Stimulated activated CD4-positive, alpha-beta T cell treated with anti-CD3 and anti-CD28 coated beads, Interleukin-4, amount 100 ng/mL, for 48 hours (primary cell): ENCODE measurements around the gene PPP1R12C.

Source experiments
- DNase-seq, 2 donors: peaks; one replicate each; pipeline ENCODE4 v3.0.0-alpha.2; 2020; ENCODE audit warnings: low read depth in 2 of 2

PPP1R12C gene

DNA sequence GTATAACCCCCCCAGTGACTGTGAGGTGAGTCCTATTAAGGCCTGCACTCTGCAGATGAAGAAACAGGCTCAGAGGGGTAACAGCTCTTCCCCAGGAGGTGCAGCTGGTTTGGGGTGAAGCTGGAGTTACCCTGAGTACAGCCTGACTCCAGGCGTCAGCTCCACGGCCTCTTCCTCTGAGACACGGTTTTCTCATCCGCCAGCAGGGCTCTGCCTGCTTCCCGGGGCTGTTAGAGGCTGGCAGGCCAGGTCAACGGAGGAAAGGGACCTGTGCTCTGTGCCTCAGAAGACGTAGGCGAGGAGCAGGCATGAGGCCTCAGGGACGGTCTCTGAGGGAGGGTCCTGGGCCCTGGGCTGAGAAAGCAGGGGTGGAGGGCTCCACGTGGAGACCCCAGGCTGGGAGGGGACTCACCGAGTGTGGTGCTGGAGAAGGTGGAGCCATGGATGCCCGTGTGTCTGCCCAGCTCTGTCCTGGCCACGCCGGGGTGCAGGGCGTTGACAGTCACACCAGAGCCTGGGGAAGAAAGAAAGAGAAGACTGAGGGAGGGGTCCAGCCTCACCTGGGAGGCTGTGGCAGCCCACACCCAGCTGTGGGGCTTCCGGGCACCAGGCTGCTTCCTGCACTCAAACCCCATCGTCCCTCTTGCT, 70.3 kb downstream of the PPP1R12C start:
- no peak for DNase-seq

- DNase-seq: no peak
Observed at GRCh38 chr19:55044771-55045716, 72.4 kb downstream of the PPP1R12C start.

- no peak for DNase-seq
Observed at GRCh38 chr19:55044286-55044685, 73.2 kb downstream of the PPP1R12C start.

- DNase-seq: no peak
Observed at GRCh38 chr19:55042688-55043087, 74.7 kb downstream of the PPP1R12C start.

GRCh38 chr19:55042344-55042678, 75.1 kb downstream of the PPP1R12C start:
- no peak for DNase-seq

DNA sequence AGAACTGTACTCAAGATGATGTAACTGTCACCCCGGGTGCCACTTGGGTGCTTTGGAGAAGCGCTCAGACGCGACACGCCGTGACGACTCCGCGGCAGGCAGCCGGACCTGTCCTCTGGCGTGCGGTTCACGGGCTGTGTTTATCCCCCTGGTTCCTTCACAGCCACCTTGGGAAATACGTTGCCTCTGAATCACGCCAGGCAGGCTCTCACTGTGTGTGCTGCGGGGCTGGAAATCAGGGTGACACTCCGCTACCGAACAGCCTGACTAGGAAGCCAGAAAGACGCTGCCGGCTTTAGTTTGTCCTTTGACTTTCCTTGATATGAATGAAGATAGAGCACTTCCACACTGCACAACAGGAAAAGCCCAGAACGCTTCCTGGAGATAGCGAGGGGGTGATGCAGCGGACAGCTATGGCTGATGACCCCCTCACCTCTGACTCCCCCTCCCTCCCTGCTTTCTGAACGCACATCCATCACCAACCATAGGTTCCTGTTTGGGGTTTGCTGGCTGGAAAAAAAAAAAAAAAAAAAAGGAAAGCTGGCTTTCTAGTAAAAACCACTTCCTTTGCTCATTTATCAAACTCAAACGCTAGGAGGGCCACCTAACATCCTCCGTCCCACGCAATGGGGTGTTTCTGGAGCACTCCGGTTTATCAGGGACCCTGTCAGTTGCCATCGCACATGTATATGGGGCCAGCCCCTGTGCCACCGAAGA, 75.7 kb downstream of the PPP1R12C start:
- DNase-seq: peak in 1 of 2 donors; percentile 10

DNA sequence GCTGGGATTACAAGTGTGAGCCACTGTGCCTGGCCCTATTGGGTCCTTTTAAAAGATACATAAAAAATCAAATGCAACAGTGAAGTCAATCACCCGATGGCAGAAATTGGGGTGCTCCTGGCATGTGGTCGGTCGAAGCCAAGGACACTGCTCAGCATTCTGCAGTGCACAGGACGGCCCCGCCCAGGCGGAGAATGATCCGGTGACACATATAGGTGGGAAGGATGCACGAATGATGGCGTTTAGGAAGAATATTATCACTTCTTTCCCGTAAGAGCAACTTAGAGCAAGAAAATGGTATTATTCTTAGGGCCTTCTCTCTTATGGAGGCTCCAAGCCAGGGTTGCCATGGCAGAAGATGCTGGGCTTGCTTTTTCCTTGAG, 76.2 kb downstream of the PPP1R12C start:
- DNase-seq: no peak
